AG09309 (cell line): Measurements from ENCODE around the gene NT5M.
"Not testable (repeated sequence)": the region's sequence is repeated elsewhere in the genome, so short reads cannot be mapped to it uniquely, and the experiment has no call there.

Source experiments
- DNase-seq: peaks from one replicate; pipeline ENCODE4 v3.0.0-alpha.2; 2010; ENCODE audit warnings: low read depth
- H3K4me3 ChIP-seq: 2 replicates; pipeline ENCODE4 v1.5.1; 2011; ENCODE audit warnings: mild to moderate bottlenecking, low read depth, low read length, moderate library complexity; ENCODE audit not compliant: control insufficient read depth
- TF ChIP-seq, protein P1 (sequence below): IDR thresholded peaks from 2 replicates; pipeline ENCODE4 v1.5.1; 2011; ENCODE audit warnings: mild to moderate bottlenecking, low read depth, low read length, inconsistent platforms; ENCODE audit not compliant: insufficient read depth, control insufficient read depth; ENCODE audit errors: missing control alignments

Gene NT5M

DNA sequence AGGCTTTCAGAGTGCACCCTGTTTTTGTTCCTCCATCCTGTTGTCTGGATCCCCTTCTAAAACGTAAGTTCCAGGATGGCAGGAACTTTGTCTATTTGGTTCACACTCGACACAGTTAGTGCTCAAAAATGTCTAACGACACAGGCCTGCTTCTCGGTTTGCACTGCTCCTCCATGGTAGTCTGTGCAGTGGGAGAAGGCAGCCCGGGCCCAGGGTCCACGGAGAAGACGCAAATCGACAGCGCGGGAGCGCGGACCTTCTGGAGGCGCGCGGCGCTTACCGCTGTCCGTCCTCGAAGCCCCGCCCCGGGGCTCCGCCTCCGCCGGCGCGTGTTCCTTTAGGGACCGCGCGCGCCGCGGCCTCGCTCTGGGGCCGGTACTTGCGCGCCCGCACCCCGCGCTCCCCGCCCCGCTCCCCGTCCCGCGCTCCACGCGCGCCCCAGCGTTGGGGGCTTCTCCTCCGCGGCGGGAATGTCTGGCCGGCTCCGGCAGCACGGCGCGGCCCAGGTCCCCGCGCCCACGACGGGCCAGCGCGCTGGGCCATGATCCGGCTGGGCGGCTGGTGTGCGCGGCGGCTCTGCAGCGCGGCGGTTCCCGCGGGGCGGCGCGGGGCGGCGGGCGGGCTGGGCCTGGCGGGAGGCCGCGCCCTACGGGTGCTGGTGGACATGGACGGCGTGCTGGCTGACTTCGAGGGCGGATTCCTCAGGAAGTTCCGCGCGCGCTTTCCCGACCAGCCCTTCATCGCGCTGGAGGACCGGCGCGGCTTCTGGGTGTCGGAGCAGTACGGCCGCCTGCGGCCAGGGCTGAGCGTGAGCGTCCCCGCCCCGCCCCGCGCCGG is at the start of gene NT5M:
Gene NT5M (plus strand): TSS at position 364 of the 837 bp plus-strand sequence. CDS start 178 bp downstream, at position 542.
- H3K4me3 ChIP-seq: peak within 1 kb of the TSS; percentile 48
- no peak for DNase-seq

DNA sequence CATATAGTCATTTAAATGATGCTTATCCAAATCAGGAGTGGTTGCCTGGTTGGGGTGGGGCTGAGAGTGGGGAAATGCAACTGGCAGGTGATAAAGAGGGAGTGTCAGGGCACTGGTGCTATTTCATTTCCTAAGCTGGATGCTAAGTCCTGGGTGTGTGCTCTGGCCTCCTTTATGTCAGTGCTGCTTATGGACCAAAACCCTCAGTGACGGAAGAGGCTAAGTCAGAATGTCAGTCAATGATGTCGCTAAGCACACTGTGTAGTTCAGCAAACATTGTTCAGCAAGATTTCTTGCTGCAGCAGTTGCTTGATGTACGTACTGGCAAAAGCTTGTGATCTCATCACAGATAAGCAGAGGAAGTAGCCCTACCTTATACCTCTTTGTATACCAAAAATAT is 49.8 kb upstream of the NT5M start:
- TF ChIP-seq, protein P1, sequence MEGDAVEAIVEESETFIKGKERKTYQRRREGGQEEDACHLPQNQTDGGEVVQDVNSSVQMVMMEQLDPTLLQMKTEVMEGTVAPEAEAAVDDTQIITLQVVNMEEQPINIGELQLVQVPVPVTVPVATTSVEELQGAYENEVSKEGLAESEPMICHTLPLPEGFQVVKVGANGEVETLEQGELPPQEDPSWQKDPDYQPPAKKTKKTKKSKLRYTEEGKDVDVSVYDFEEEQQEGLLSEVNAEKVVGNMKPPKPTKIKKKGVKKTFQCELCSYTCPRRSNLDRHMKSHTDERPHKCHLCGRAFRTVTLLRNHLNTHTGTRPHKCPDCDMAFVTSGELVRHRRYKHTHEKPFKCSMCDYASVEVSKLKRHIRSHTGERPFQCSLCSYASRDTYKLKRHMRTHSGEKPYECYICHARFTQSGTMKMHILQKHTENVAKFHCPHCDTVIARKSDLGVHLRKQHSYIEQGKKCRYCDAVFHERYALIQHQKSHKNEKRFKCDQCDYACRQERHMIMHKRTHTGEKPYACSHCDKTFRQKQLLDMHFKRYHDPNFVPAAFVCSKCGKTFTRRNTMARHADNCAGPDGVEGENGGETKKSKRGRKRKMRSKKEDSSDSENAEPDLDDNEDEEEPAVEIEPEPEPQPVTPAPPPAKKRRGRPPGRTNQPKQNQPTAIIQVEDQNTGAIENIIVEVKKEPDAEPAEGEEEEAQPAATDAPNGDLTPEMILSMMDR: no peak
- H3K4me3 ChIP-seq: no peak overlapping the region
- no peak for DNase-seq

More for the DNA sequence above, at the start of gene NT5M:
- TF ChIP-seq, protein P1: no peak

DNA sequence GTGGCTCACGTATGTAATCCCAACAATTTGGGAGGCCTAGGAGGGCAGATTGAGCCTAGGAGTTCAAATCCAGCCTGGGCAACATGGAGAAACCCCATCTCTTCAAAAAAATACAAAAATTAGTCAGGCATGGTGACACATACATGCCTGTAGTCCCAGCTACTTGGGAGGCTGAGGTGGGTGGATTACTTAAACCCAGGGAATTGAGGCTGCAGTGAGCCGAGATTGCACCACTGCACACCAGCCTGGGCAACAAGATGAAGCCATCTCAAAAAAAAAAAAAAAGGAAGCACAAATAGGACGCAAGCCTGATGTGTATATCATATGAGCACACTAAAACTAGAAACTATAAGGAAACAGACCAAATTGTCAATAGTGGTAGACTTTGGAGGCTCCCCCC is 49.1 kb upstream of the NT5M start:
- DNase-seq: peak; percentile 25
- TF ChIP-seq, protein P1: no peak
- no peak overlapping the region for H3K4me3 ChIP-seq

DNA sequence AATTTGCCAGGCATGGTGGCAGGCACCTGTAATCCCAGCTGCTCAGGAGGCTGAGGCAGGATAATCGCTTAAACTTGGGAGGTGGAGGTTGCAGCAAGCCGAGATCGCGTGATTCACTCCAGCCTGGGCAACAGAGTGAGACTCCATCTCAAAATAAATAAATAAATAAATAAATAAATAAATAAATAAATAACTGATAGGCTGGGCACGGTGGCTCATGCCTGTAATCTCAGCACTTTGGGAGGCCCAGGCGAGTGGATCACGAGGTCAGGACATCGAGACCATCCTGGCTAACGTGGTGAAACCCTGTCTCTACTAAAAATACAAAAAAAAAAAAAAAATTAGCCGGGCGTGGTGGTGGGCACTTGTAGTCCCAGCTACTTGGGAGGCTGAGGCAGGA is 47.5 kb upstream of the NT5M start:
- H3K4me3 ChIP-seq, DNase-seq: not testable (repeated sequence)

DNA sequence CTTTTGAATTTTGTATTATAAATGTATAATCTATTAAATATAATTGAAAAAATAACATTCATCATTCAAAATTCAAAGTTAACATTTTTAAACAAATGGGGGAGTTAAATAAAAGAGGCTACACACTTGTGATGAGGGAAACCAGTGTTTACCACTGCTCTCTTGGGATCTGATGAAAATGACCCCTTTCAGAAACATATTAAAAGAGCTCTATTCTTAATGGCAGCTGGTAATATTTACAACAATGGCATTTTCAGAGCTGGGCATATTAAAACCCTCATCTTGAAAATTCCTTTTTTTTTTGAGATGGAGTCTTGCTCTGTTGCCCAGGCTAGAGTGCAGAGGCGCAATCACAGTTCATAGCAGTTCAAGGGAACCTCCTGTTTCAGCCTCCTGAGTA is 46.9 kb upstream of the NT5M start:
- DNase-seq: no peak
- no peak overlapping the region for H3K4me3 ChIP-seq
- TF ChIP-seq, protein P1: no peak

DNA sequence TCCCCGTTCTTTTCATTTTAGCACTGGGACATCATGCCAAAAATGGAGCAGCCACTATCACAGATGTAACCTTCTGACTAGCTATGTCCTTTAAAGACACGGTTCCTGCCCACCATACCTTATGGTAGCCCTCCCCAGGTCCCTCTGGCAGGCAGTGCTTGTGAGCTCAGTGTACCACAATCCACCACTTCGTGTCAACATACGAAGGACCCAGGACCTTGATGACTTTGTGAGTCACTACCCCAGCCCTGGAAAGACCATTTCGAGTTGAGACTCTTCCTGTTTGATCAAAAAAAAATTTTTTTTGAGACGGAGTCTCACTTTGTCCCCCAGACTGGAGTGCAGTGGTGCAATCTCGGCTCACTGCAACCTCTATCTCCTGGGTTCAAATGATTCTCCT is 45.2 kb upstream of the NT5M start:
- DNase-seq: no peak

DNA sequence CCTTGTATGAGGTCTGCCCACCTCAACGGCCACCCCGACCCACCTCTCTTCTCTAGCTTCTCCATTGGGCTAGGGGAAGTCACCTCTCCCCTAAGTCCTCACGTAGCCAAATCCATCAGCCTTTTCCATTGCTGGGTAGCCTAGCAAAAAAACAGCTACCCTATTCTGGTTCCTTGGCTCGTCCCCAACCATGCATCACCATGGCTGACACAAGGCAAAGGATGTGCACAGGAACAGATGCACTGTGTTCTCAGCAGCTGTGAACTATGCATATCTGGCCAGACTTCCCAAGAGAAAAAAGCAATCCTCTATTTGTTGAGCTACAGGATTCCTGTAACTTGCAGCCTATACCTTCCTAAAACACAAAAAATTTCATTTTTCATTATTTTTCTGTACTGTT is 44.2 kb upstream of the NT5M start:
- TF ChIP-seq, protein P1: no peak
- no peak overlapping the region for H3K4me3 ChIP-seq
- DNase-seq: no peak

More for the DNA sequence above, 45.2 kb upstream of the NT5M start:
- TF ChIP-seq, protein P1: no peak
- no peak overlapping the region for H3K4me3 ChIP-seq
